GM19240 (cell line): ENCODE results near the gene AJM1.
"Not testable (repeated sequence)": the region's sequence is repeated elsewhere in the genome, so short reads cannot be mapped to it uniquely, and the experiment has no call there.

Source experiments
- DNase-seq: peaks from one replicate; pipeline ENCODE4 v3.0.0; 2011; ENCODE audit warnings: low spot score; ENCODE audit not compliant: insufficient read length

Gene AJM1

DNA sequence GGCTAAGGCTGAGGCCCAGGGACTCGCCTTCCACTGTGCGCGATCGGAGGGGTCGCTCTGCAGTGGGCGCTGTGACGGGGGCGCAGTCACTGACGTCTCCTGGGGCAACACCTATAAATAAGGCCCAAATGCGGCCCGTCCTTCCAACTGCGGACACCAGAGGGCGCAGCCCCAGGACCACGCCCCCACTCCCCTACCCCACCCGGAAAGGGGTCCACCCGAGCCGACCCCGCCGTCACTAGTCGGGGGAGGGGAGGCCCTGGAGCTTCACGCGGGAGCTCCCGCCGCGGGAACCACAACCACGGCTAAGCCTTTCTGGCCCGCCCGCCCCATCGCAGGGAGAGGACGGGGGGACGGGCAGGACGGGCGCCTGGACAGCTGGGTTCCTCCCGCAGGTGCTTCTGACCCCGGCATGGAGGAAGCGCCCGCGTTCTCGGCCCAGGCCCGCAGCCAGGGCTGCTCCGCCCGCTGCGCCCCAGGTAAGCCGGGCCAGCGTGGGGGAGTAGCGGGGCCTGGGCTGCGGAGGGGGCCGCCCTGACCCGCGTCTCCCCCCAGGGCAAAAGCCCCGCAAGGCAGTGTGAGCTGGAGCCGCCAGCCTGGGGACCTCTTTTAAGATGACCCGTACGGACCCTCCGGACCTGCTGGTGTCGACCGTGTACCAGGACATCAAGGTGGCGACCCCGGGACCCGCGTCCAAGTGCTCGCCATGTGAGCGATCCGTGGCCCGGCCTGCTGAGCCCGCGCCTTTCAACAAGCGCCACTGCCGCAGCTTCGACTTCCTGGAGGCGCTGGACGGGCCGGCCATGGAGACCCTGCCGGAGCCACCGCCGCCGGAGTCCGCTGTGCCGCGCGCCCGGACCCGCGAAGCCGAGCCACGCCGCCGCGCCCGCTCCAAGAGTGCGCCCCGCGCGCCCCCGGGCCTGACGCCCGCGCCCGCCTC, 1.8 kb downstream of the AJM1 start:
- not testable (repeated sequence) for DNase-seq

DNA sequence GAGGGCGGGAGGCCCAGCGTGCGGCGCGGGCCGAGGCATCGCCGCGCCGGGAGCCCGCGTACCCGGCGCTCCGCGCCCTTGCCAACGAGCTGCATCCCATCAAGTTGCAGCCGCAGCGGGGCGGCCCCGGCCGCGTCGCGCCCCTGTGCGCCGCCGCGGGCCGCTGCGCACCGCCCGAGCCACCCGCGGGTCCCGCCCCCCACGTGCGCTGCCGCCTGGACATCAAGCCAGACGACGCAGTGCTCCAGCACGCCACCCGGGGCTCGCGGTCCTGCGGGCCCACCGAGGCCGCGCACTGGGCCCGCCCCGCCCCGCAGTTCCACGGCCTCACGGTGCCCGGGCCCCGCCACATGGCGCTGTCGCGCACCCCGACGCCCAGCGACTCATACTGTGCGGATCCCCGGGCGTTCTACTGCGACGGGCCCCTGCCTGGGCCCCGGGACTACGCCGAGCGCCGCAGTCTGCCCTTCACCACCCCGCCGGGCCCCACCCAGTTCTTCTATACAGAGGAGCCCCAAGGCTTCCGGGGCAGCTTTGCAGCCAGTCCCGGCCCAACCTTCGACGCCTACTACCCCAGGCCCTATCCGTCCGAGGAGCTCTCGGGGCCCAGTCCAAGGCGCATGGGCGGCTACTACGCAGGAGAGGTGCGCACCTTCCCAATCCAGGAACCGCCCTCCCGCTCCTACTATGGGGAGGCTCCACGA, 2.6 kb downstream of the AJM1 start:
- no peak for DNase-seq

DNA sequence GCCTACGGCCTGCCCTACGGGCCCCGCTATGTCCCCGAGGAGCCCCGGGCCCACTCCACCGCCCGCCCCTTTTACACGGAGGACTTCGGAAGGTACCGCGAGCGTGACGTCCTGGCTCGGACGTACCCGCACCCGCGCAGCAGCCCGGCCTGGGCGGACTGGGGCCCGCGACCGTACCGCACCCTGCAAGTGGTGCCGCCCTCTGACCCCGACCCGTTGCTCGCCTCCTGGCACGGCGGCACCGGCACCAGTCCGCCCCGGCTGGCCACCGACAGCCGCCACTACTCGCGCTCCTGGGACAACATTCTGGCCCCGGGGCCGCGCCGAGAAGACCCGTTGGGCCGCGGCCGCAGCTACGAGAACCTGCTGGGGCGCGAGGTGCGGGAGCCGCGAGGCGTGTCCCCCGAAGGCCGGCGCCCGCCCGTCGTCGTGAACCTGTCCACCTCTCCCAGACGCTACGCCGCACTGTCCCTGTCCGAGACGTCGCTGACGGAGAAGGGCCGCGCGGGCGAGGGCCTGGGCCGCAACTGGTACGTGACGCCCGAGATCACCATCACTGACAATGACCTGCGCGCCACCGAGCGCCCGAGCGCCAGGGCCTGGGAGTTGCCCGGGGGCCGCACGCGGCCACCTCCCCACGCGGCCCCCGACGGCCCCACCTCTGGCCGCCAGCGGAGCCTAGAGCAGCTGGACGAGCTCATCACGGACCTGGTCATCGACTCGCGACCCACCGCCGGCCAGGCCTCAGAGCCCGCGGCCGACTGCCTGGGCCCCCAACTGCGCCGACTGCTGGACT, 3.4 kb downstream of the AJM1 start:
- DNase-seq: no peak

DNA sequence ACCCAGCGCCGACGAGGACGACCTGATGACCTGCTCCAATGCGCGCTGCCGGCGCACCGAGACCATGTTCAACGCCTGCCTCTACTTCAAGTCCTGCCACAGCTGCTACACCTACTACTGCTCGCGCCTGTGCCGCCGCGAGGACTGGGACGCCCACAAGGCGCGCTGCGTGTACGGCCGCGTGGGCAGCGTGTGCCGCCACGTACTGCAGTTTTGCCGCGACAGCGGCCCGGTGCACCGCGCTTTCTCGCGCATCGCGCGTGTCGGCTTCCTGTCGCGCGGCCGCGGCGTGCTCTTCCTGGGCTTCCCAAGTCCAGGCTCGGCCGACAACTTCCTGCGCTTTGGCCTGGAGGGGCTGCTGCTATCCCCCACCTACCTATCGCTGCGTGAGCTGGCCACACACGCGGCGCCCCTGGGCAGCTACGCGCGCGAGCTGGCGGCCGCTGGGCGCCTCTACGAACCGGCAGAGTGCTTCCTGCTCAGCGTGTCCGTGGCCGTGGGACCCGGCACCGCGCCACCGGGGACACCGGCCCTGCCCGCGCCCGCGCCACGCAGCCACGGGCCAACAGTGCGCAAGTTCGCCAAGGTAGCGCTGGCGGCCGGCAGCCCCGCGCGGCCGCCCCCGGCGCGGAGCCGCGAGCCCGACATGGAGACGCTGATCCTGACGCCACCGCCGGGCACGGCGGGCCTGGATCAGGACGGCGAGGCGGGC, 4.3 kb downstream of the AJM1 start:
- DNase-seq: no peak

DNA sequence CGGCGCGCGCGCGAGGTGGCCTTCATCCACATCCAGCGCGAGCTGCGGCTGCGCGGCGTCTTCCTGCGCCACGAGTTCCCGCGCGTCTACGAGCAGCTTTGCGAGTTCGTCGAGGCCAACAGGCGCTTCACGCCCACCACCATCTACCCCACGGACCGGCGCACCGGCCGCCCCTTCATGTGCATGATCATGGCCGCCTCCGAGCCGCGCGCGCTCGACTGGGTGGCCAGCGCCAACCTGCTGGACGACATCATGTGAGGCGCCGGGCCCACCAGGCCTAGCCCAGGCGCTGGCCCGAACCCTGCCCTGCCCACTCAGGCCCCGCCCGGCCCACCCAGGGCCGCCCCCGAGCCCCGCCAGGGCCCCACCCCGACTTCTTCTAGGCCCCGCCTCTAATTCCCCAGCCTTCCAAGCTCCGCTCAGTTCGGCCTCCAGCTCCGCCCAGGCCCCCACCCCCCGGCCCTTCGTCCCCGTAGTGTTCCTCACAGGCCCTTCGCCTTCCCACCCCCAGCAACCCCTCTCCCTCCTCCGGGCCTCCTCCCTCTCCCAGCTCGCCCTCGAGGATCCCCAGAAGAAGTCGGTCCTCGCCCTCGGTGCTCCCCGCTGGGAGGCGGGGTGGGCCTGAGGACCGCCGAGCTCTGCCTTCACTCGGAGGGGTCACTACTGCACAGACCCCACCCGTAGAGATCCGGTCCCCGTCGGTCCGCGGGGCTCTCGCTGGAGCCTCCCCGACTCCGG, 5.0 kb downstream of the AJM1 start:
- DNase-seq: no peak

DNA sequence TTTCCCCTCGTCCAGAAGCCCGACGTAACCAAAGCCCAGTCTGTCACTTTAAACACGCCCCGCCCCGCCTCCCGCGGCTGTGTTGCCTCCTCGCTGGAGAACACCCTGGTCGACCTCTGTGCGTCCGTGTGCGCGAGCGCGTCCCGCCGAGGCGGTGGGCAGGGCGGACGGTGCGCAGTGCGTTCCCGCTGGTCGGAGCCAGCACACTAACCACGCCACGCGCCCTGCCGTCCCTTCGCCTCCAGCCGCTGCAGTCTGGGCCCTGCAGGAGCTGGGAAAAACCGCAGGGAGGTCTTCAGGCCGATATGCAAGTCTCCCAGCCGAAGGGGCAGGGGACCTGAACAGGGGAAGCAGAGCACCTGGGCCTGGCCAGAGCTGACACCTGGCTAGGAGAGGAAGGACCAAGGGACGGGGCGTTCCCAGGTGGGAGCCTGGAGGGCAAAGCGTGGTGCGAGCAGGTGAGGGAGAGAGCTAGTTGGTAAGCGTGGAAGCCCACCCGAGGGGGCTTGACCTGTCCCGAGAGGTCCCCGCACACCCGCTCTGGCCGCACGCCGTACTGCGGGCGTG, 5.6 kb downstream of the AJM1 start:
- peak; percentile 53 for DNase-seq

DNA sequence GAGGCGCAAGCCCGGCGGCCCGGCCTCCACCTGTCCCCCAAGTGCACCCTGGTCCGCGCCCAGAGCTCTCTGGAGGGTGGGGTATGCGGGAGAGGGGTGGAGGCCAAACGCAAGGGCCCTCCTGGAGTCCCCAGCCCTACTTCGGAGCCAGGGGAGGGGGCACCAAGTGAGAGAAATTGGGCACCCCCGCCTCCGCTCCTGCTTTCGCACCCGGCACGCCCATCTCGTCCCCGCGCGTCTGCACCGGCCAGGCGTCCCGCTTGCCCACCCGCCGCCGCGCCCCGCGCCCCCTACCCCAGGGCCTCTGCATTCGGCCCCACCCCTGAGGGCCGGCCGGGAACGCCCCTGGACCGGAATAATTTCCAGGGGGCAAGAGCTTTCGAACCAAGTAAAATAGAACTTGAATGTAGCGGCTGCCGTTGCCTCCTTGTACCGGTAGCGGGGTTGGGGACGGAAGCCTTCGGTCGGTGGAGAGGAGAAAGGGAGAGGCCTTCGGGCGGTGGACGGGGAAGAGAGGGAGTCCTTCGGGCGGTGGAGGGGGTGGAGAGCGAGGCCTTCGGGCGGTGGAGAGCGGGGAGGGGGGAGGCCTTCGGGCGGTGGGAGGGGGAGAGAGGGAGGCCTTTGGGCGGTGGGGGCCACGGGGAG, 6.2 kb downstream of the AJM1 start:
- peak; percentile 67 for DNase-seq

DNA sequence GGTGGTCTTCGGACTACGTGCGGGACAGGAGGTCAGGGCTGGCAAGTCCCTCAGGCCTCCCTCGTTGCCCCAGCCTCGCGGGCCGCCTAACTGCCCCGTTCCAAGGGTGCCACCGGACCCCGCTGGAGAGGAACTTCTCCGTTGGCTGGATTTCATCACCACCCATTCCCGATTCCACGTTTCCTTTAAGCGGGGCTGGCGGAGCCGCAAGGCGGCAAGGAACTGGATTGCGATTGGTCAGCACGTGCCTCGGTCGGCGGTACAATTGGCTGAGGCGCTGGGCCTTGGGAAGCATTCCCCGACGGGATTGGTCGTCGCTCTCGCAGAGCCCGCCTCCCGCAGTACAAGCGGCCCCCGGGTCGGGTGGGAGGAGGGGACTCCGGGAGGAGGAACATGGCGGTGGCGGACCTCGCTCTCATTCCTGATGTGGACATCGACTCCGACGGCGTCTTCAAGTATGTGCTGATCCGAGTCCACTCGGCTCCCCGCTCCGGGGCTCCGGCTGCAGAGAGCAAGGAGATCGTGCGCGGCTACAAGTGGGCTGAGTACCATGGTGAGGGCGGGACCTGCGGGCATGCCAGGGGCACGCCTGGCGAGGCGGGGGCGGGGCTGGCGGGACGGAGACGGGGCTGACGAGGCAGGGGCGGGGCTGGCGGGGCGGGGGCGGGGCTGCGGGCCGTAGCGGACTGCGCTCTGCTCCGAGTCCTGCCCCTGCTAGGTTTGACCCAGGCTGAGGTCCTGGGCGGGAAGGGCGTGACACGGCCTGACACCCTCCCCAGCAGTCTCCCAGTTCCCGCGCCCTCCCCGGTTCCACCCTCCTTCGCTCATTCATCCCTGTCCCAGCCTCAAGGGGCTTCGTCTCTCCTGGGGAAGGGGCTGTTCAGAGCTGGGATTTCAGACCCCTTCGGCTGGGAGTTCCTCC, 7.0 kb downstream of the AJM1 start, which contains the start of gene PHPT1:
Gene PHPT1 (plus strand): TSS at position 372 of the 922 bp plus-strand sequence. CDS start 22 bp downstream, at position 394.
- peak; percentile 100 for DNase-seq

DNA sequence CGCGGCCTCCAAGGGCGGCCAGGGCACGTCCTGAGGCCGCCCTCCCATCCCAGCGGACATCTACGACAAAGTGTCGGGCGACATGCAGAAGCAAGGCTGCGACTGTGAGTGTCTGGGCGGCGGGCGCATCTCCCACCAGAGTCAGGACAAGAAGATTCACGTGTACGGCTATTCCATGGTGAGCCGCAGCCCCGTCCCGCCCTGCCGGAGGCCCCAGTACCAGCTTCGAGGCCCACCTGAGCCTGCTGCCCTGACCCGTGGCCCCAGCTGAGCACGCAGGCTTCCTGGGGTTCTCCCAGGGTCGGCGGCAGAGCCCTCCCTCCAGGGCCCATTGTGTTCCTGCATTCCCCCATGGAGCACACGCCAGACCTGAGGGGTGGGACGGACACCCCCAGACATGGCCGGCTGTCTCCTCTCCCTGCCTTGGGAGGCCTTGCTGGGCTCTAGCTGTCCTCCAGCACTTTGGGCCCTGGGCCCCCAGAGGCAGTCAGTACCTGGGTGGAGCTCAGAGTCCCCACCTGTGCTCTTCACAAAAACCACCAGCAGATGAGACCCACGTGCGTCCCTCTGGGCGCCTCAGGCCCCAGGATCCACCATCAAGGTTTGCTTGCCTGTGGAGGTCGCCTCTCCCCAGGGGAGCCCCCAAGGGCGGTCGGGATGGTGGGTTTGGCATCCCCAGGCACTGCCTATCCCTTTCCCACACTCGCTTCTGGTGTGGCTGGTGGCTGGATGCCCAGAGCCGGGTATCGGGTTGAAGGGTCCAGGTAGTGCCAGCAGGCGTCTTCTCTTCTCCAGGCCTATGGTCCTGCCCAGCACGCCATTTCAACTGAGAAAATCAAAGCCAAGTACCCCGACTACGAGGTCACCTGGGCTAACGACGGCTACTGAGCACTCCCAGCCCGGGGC, 7.9 kb downstream of the AJM1 start:
- no peak for DNase-seq

DNA sequence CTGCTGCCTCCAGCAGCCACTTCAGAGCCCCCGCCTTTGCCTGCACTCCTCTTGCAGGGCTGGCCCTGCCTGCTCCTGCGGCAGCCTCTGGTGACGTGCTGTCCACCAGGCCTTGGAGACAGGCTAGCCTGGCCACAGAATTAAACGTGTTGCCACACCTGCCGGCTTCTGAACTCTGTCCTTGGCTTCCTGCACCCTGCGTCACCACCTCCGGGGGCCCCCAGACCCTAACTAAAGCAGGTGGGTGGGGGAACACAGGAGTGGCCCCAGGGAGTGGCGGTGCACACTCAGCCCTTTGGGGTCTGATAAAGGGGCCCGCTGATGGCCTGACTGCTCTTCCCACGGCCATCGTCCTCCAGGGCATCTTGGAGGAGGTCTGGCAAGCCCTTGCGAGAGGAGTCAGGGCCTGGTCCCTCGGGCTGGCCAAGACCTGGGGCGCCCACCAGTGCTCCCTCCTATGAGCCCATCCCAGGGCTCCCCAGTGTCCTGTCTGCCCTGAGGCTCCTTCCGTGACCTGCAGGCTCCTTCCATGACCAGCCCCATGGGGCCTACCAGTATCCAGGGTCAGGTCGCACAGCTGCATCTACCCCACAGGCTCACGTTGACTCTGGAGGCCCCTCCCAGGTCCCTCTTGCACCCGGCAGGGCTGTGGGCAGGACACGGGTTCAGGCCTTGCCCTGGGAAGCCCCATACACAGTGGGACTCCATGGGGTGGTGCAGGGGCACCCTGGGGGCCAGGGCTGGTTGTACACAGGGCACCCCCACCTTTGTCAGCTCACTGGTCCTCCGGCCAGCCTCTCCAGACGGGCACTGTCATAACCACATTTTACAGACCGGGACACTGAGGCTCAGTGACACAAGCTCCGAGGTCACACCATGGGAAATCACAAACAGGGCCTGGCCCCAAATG, 8.8 kb downstream of the AJM1 start:
- DNase-seq: no peak

DNA sequence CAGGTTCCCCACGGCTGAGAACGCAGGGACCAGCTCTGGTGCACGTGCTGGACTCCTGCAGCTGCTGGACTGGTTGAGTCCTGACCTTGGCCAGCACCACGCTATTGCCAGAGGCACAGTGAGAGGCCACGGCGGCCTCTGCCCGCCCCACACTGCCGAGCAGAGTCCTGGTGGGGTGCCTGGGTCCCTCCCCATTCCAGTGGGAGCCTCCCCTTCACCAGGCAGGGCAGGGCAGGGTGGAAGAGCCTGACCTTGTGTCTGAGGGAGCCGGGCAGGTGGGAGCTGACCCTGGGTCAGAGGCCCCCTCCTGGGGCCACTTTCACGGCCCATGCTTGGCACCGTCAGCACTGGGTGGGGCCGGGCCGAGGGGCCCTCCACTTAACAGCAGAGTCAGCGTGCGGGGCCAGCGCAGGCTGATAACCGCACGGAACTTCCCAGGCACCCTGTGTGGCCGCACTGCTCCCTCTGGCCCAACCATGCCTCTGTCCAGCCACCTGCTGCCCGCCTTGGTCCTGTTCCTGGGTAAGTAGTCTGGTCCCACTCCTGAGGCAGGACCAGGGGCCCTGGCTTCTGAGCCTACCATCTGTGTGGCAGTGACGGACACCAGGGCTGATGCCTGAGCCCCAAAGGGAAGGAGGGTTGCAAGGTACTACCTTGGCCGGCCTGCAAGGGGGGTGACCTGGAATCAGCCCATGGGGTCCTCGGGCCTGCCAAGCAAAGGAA, 9.8 kb downstream of the AJM1 start, which contains the start of gene MAMDC4:
Gene MAMDC4 (plus strand): TSS at position 406 of the 723 bp plus-strand sequence. CDS start 71 bp downstream, at position 477.
- no peak for DNase-seq

DNA sequence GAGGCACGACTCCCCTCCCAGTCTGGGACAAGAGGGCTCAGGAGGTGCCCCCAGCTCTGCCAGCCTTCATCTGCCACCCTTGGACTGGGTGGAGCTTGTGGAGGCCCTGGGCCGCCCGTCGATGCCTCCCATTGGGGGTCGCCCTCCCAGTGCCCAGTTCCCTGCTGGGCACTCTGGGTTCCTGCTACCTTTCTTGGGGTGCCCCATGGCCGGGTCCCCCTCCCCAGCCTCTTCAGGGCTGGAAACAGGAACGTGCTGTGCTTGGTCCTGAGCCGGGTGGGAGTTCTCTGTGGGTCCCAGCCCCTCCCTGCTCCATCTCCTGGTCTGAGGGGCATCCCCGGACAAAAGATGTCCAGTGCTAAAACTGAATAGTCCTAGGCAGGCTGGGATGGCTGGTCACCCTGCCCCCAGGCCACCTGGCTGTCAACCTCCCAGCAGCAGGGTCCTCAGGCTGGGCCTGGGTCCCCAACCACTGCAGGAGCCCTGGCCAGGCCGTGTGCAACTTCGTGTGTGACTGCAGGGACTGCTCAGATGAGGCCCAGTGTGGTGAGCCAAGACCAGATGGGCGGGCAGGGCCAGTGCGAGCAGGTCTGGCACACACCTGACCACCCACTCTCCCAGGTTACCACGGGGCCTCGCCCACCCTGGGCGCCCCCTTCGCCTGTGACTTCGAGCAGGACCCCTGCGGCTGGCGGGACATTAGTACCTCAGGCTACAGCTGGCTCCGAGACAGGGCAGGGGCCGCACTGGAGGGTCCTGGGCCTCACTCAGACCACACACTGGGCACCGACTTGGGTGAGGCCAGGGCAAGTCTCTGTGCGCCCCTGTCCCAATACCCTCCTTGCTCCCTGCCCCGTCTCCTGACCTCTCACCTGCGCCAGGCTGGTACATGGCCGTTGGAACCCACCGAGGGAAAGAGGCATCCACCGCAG, 10.7 kb downstream of the AJM1 start:
- DNase-seq: no peak

DNA sequence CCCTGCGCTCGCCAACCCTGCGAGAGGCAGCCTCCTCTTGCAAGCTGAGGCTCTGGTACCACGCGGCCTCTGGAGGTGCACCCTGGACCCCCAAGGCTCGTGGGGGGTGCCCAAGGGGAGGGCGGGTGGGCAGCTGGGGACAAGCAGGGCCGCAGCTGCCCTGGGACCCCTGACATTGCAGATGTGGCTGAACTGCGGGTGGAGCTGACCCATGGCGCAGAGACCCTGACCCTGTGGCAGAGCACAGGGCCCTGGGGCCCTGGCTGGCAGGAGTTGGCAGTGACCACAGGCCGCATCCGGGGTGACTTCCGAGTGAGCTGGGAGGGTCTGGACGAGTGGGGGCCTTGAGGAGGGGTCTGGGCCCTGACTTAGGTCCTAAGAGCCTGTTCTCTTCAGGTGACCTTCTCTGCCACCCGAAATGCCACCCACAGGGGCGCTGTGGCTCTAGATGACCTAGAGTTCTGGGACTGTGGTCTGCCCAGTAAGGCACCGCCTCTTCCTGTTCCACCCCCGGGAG, 11.4 kb downstream of the AJM1 start:
- no peak for DNase-seq
